Right lobe of liver (tissue), 4 donors: Measurements from ENCODE around the gene PRKCA.

Source experiments
- CTCF ChIP-seq, 4 donors: fragments of 200-600 bp in 3 of 4; fragments of 450-650 bp in 1 of 4; IDR thresholded peaks; one replicate each; pipeline versions ENCODE4 v1.5.1 to v1.8.0; 2016 to 2022; ENCODE audit warnings: antibody characterized with exemption in 4 of 4, mild to moderate bottlenecking in 2 of 4
- POLR2A ChIP-seq: fragments of 450-650 bp; IDR thresholded peaks from one replicate; pipeline ENCODE4 v1.6.1; 2017; ENCODE audit warnings: antibody characterized with exemption, mild to moderate bottlenecking
- donor health status: DM: no; HTN: no; CAD: no.
- donor health status: DM: no; HTN: no; CAD: no.
- donor health status: DM: no; HTN: yes; CAD: no.

GRCh38 chr17:66555605-66556004 is 253.2 kb downstream of the PRKCA start:
- TF ChIP-seq CTCF (IDR thresholded peaks at IDR 0.05) (no peak), POLR2A (no peak)
